Left ventricle myocardium inferior (tissue), 1 donor: ENCODE data around the gene HS6ST3. TPM values are rescaled to one million over a fixed set of nuclear protein-coding genes. Genes with fewer than 3 reads are reported as not detected.

ENCODE experiments used
- DNase-seq: peaks from one replicate; pipeline ENCODE4 v3.0.0-alpha.2; 2020
- H3K27ac ChIP-seq: fragments of 200-600 bp; replicated peaks from 2 replicates; pipeline ENCODE4 v1.8.0; 2021
- H3K27me3 ChIP-seq: fragments of 200-600 bp; 2 replicates; pipeline ENCODE4 v1.8.0; 2021; ENCODE audit warnings: low read depth
- H3K36me3 ChIP-seq: fragments of 200-600 bp; 2 replicates; pipeline ENCODE4 v1.8.0; 2021
- H3K4me1 ChIP-seq: fragments of 200-600 bp; 2 replicates; pipeline ENCODE4 v1.8.0; 2021
- H3K4me3 ChIP-seq: fragments of 200-600 bp; 2 replicates; pipeline ENCODE4 v1.8.0; 2021; ENCODE audit warnings: mild to moderate bottlenecking, moderate library complexity
- H3K9me3 ChIP-seq: fragments of 200-600 bp; replicated peaks from 2 replicates; pipeline ENCODE4 v1.8.0; 2021
- CTCF ChIP-seq: fragments of 200-600 bp; IDR thresholded peaks from 2 replicates; pipeline ENCODE4 v1.8.0; 2021; ENCODE audit warnings: antibody characterized with exemption, mild to moderate bottlenecking, borderline replicate concordance
- intact Hi-C: fragments of 100-400 bp; cut with micrococcal nuclease; formaldehyde crosslinking; loops from one replicate; pipeline ENCODE4 v1.11.0; 2022
- microRNA-seq: library from miRNA; unstranded; fragments of <30 nt; microRNA quantifications from one replicate; pipeline ENCODE4 v1.2.0, GENCODE V29; 2020
- total RNA-seq: library from RNA; stranded (reverse); fragmentation: NEBNext Ultra II Directional; extraction: Animal tissue kit (Norgen Biotek cat#: 25700); gene quantifications from one replicate; pipeline ENCODE4 v1.2.1, GENCODE V29; 2021
- donor health status: DM: no; HTN: yes; CAD: no; lungs with severe emphysema.

The HS6ST3 gene
- total RNA-seq, 1 donor from 2014 or later = 2.0 TPM

GRCh38 chr13:96862093-96862492 is 772.2 kb downstream of the HS6ST3 start:
- Histone ChIP-seq H3K27ac (no peak overlapping the region), H3K27me3 (no peaks in the 10 kb centered on the region), H3K4me1 (no peaks in the 10 kb centered on the region), H3K4me3 (no peak overlapping the region), H3K9me3 (peaks cover 21% of the 10 kb centered on the region), H3K36me3 (no peaks in the 10 kb centered on the region)
- no peak for TF ChIP-seq CTCF
- intact Hi-C loops = no loop called here
- DNase-seq = no peak

- intact Hi-C loops = no loop called here
- TF ChIP-seq CTCF = no peak
- DNase-seq = no peak
These were observed 773.1 kb downstream of the HS6ST3 start for GRCh38 chr13:96862999-96863398.

GRCh38 chr13:96871469-96871868 is 781.6 kb downstream of the HS6ST3 start:
- no peaks in the 10 kb centered on the region for H3K4me1 ChIP-seq
- no peak overlapping the region for H3K27ac ChIP-seq
- H3K27me3 ChIP-seq = no peaks in the 10 kb centered on the region
- TF ChIP-seq CTCF = no peak
- DNase-seq = no peak
- no peak overlapping the region for H3K4me3 ChIP-seq
- H3K9me3 ChIP-seq = no peaks in the 10 kb centered on the region
- intact Hi-C loops = no loop called here
- H3K36me3 ChIP-seq = no peaks in the 10 kb centered on the region

More at GRCh38 chr13:96862999-96863398, 773.1 kb downstream of the HS6ST3 start:
- no peak overlapping the region for H3K27ac ChIP-seq
- no peaks in the 10 kb centered on the region for H3K4me1 ChIP-seq
- no peak overlapping the region for H3K4me3 ChIP-seq
- no peaks in the 10 kb centered on the region for H3K27me3 ChIP-seq
- H3K9me3 ChIP-seq = peaks cover 21% of the 10 kb centered on the region
- H3K36me3 ChIP-seq = no peaks in the 10 kb centered on the region

- H3K27me3 ChIP-seq = no peaks in the 10 kb centered on the region
- no peaks in the 10 kb centered on the region for H3K9me3 ChIP-seq
- no peak for TF ChIP-seq CTCF
- H3K36me3 ChIP-seq = no peaks in the 10 kb centered on the region
- no peak overlapping the region for H3K27ac ChIP-seq
- intact Hi-C loops = no loop called here
- no peak overlapping the region for H3K4me3 ChIP-seq
- H3K4me1 ChIP-seq = no peaks in the 10 kb centered on the region
- no peak for DNase-seq
These were observed 790.5 kb downstream of the HS6ST3 start for GRCh38 chr13:96880419-96880818.

Small RNA genes within 50 kb of the gene (microRNA-seq; reads per million reads assigned to microRNA genes)
- gene MIR4501 = not detected

Other genes starting within 250 kb of the HS6ST3 start
- gene UGGT2, start 36.7 kb upstream of the HS6ST3 start, total RNA-seq = 11.4 TPM